ENCODE data around the gene PCCA.
"Not testable (repeated sequence)": the region's sequence is repeated elsewhere in the genome, so short reads cannot be mapped to it uniquely, and the experiment has no call there.

The PCCA gene

DNA sequence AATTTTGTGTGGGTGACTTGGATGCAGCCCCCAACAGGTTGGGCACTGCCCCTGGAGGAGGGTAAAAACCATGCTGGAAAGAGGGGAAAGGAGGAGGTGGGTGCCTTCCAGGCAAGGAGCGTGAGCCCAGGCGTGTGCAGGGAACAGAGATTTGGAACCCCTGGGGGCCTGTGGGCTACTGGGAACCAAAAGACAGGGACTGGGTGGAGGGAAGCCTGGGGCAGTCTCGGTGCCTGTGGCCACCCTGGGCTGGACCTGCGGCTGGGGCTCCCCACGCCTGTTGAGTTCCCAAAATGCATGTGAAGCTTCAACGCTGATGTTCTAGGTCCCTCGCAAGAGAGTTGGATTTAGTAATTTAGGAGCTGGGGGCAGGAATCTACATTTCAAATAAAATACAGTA is 474.9 kb downstream of the PCCA start:
- DNase-seq: no peak

DNA sequence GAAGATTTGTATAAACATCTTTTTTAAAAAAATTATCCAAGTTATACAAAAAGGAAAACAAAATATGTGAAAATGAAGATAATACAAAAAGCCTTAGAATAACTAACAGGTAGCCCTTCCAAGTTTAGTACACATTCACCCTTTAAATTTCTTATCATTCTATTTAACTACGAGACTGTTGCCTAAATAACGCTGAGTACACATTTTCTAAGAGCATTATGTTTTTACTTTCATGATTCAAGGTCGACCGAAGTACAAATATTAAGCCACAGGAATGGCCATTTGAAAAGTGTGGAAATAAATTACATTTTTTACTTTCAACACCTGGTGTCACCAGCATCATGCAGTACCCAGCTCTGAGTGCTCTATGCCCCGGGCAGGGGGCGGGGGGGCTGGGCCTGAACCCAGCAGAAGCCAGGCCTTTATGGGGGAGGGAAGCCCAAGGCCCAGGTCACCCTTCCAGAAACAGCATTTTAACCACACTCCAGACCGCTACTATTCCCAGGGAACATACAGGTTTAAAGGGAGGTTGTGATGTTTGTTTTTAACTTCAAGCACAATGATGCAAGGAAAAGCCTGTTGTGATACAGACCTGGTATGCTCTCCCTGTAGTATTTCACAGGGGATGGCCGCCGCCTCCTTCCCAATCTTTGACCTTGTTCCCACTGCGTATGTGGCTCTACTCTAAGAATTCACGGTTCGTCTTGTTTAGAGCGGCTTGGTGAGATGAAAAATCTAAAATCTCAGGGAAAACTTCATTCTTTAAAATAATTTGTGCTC is 475.7 kb downstream of the PCCA start:
- DNase-seq: no peak

DNA sequence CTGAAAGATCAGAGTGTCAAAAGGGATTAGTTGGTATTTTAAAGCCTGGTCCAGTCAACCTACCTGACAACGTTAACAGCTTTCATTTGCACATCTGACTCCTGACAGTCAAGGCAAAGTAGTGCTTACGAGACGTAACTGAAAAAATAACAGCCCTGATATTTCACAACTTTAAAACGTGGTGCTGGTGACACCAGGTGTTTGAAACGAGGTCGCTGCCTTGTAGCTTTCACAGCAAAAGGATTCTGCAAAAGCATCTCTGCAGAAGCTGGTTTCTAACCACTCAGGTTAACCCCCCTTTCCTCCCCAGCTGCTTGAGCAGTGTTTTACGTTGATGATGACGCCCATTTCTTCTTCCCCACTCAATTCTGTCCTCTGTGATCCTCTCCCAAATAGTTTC is 476.4 kb downstream of the PCCA start:
- no peak for DNase-seq

DNA sequence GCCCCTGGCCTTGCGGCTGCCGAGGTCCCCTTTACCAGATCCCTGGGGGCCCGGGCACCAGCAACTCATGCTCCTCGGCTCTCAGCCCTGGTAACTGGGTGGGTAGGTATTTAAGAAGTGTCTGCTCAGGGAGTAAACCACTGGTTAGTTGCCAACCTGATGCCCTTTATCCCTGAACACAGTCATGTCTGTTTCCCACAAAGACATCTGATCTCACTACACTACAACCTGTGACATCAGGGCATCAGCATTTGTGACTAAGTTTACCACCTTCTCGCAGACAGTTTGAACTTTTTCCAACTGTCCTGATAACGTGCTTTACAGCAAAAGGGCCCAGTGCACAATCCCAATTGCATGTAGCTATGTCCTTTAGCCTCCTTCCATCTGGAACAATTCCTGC is 477.6 kb downstream of the PCCA start:
- DNase-seq: no peak

DNA sequence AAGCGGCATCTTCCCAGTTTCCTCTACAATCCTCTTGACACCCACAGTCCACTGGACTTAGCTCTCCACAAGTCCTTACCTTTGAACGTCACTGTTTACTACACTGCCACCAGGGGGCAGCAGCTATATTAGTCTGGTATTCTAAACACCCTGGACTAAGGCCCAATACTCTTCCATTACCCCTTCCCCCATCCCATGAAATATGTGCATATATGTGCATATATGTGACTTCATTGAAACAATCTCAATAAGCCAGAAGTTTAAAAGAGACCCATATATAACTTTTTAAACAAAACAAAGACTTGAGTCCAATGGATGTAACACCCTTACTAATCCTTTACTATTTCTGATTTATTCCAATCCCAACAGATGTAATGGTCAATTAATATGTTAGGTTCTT is 484.2 kb downstream of the PCCA start:
- peak; percentile 50 for DNase-seq

DNA sequence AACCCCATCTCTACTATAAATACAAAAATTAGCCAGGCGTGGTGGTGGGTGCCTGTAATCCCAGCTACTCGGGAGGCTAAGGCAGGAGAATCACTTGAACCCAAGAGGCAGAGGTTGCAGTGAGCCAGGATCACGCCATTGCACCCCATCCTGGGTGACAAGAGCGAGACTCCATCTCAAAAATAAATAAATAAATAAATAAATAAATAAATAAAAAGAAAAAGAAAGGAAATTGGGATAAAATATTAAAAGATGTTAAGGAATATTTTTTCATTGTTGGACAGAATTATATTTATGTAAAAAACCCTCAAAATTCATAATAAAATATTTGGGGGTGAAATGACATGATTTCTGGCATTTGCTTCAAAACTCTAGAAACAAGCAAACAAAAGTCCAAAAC is 488.3 kb downstream of the PCCA start:
- DNase-seq: not testable (repeated sequence)
